Measurements from ENCODE around the gene ETS2. TPM values are rescaled to one million over a fixed set of nuclear protein-coding genes. Genes with fewer than 3 reads are reported as not detected.

Gene ETS2
- polyA plus RNA-seq, 1 donor from 2014 or later = 11.6 TPM

DNA sequence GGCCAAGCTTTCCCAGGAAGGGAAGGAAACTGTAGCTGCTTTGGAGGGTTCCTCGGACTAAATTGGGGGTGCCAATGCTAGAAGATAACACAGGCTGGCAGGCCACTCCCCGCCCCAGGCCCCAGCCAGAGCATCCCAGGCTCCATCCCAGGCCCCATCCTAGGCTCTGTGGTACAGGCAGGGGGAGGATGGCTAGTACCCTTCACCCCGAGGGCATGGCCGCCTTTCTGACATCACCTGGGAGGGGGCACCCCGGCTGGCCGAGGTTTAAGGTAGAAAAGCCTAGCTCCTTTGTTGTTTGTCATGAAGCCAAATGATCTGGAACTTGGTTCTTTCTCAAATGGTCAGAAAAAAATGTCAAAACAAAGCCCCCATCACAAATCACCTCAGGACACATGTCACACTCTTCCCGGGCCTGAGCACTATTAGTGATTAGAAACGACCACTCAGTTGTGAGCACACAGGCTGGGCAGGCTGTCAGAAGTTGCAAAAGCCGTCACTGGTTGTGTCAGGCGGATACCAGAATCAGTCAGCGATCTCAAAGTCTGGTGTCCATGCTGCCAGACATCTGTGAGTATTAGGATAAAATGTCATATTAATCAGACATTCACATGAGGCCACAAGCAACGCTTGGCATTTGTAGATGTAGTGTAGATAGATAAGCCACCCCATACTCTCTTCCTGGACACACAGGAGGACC lies 31.0 kb upstream of the ETS2 start:
- TF ChIP-seq EP300 (conservative IDR thresholded peaks at IDR 0.05; ENCODE audit: poor library complexity, severe bottlenecking) (no peak), CTCF (IDR thresholded peaks at IDR 0.05; ENCODE audit: poor library complexity, severe bottlenecking) (no peak), SMC3 (conservative IDR thresholded peaks at IDR 0.05; ENCODE audit: poor library complexity) (no peak), RAD21 (conservative IDR thresholded peaks at IDR 0.05) (no peak), EZH2 (IDR thresholded peaks at IDR 0.05; ENCODE audit: borderline replicate concordance, insufficient read depth, low read length, poor library complexity, severe bottlenecking) (no peak), MXI1 (conservative IDR thresholded peaks at IDR 0.05; ENCODE audit: poor library complexity, severe bottlenecking) (no peak), POLR2AphosphoS5 (IDR thresholded peaks at IDR 0.05) (no peak), TAF1 (IDR thresholded peaks at IDR 0.05; ENCODE audit: low read depth) (no peak)
- TF ChIP-seq, protein P1, sequence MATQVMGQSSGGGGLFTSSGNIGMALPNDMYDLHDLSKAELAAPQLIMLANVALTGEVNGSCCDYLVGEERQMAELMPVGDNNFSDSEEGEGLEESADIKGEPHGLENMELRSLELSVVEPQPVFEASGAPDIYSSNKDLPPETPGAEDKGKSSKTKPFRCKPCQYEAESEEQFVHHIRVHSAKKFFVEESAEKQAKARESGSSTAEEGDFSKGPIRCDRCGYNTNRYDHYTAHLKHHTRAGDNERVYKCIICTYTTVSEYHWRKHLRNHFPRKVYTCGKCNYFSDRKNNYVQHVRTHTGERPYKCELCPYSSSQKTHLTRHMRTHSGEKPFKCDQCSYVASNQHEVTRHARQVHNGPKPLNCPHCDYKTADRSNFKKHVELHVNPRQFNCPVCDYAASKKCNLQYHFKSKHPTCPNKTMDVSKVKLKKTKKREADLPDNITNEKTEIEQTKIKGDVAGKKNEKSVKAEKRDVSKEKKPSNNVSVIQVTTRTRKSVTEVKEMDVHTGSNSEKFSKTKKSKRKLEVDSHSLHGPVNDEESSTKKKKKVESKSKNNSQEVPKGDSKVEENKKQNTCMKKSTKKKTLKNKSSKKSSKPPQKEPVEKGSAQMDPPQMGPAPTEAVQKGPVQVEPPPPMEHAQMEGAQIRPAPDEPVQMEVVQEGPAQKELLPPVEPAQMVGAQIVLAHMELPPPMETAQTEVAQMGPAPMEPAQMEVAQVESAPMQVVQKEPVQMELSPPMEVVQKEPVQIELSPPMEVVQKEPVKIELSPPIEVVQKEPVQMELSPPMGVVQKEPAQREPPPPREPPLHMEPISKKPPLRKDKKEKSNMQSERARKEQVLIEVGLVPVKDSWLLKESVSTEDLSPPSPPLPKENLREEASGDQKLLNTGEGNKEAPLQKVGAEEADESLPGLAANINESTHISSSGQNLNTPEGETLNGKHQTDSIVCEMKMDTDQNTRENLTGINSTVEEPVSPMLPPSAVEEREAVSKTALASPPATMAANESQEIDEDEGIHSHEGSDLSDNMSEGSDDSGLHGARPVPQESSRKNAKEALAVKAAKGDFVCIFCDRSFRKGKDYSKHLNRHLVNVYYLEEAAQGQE (IDR thresholded peaks at IDR 0.05; ENCODE audit: borderline replicate concordance) = no peak
- no peaks in the 10 kb centered on the region for H3K9me3 ChIP-seq (ENCODE audit: low read length)
- no peak overlapping the region for H2AFZ ChIP-seq (ENCODE audit: low read depth, low read length)
- H3K9ac ChIP-seq (ENCODE audit: low read length) = no peak overlapping the region
- H3K4me2 ChIP-seq (ENCODE audit: low read length) = no peak overlapping the region
- H3K36me3 ChIP-seq (ENCODE audit: insufficient read depth, low read length) = no peaks in the 10 kb centered on the region
- H3K9me2 ChIP-seq (ENCODE audit: insufficient read depth, low read length) = no peaks in the 10 kb centered on the region
- H3F3A ChIP-seq (ENCODE audit: insufficient read depth, low read length, poor library complexity, severe bottlenecking) = no peaks in the 10 kb centered on the region
- no peak overlapping the region for H3K4me3 ChIP-seq (ENCODE audit: low read length)
- no peak overlapping the region for H3K27ac ChIP-seq (ENCODE audit: low read length)
- no peaks in the 10 kb centered on the region for H4K20me1 ChIP-seq (ENCODE audit: insufficient read depth)
- no peaks in the 10 kb centered on the region for H3K79me2 ChIP-seq (replicated peaks; ENCODE audit: insufficient read depth, low read length)
- H3K27me3 ChIP-seq (ENCODE audit: insufficient read depth, low read depth, low read length) = no peaks in the 10 kb centered on the region

DNA sequence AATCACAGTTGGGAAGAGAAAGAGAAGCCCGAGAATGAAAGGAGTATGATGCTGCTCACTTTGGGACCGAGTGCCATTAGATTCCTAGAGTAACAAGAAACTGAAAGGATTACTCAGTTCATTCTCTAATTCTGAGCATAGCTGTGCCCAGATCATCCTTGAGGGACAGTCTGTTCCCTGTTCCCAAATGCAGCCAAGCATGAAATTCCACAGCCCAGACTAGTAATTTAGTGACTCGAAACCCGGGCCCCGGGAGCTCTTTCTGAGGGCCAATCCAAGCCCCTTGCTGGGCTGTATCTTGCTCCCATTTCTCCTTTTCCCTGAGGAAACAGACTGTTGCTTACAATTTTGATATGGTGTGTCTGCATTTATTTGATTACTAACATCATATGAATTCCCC lies 30.0 kb upstream of the ETS2 start:
- Histone ChIP-seq H3K36me3 (ENCODE audit: insufficient read depth, low read length) (no peaks in the 10 kb centered on the region), H3K27ac (ENCODE audit: low read length) (no peak overlapping the region), H3K4me2 (ENCODE audit: low read length) (no peak overlapping the region), H2AFZ (ENCODE audit: low read depth, low read length) (no peak overlapping the region), H3K27me3 (ENCODE audit: insufficient read depth, low read depth, low read length) (no peaks in the 10 kb centered on the region), H3K4me3 (ENCODE audit: low read length) (no peak overlapping the region), H3K9me3 (ENCODE audit: low read length) (no peaks in the 10 kb centered on the region), H3K9ac (ENCODE audit: low read length) (no peak overlapping the region), H3K79me2 (replicated peaks; ENCODE audit: insufficient read depth, low read length) (no peaks in the 10 kb centered on the region), H3F3A (ENCODE audit: insufficient read depth, low read length, poor library complexity, severe bottlenecking) (no peaks in the 10 kb centered on the region), H4K20me1 (ENCODE audit: insufficient read depth) (no peaks in the 10 kb centered on the region), H3K9me2 (ENCODE audit: insufficient read depth, low read length) (no peaks in the 10 kb centered on the region)
- TF ChIP-seq TAF1 (IDR thresholded peaks at IDR 0.05; ENCODE audit: low read depth) (no peak), CTCF (IDR thresholded peaks at IDR 0.05; ENCODE audit: poor library complexity, severe bottlenecking) (no peak), EZH2 (IDR thresholded peaks at IDR 0.05; ENCODE audit: borderline replicate concordance, insufficient read depth, low read length, poor library complexity, severe bottlenecking) (no peak), RAD21 (conservative IDR thresholded peaks at IDR 0.05) (no peak), MXI1 (conservative IDR thresholded peaks at IDR 0.05; ENCODE audit: poor library complexity, severe bottlenecking) (no peak)
- TF ChIP-seq, protein P1 (IDR thresholded peaks at IDR 0.05; ENCODE audit: borderline replicate concordance) = no peak

Measured in neural cell (in vitro differentiated cells).